ENCODE data around the gene GJD3. TPM values are rescaled to one million over a fixed set of nuclear protein-coding genes. Genes with fewer than 3 reads are reported as not detected.

GJD3 gene
- total and polyA plus RNA-seq, 12 donors, result 0.65 to 6.2 (median 1.6) TPM

- 71 to 78% methylated on average over 9 of the region's 9 CpGs for WGBS, 2 donors
- intact Hi-C loops (cut with DNase I), result loop anchor here in 7 of 10 donors (1.0 to 10.0 kb wide), 5 partner anchors 50 to 182 kb away; no protein-coding TSS in a partner anchor
- Histone ChIP-seq H3K27ac (no peak overlapping the region), H3K4me3 (no peak overlapping the region), H3K36me3 (peaks cover 0 to 88% (median 41%) of the 10 kb centered on the region in 9 donors), H3K27me3 (no peaks in the 10 kb centered on the region), H3K9me3 (no peaks in the 10 kb centered on the region), H3K4me1 (peaks cover 32 to 84% (median 62%) of the 10 kb centered on the region in 9 donors)
- no peak for TF ChIP-seq CTCF (IDR thresholded peaks at IDR 0.05)
- no peak for ATAC-seq
- no peak for DNase-seq
Measured at GRCh38 chr17:40352779-40353394, 11.7 kb downstream of the GJD3 start.

- peaks cover 0 to 89% (median 41%) of the 10 kb centered on the region in 9 donors for H3K36me3 ChIP-seq
- H3K27me3 ChIP-seq, result no peaks in the 10 kb centered on the region
- H3K27ac ChIP-seq, result peak overlapping the region in 2 of 10 donors; percentile 4 to 31
- no peak for DNase-seq
- no peak for TF ChIP-seq CTCF (IDR thresholded peaks at IDR 0.05)
- 82 to 91% methylated on average over 7 of the region's 7 CpGs for WGBS, 2 donors
- no peaks in the 10 kb centered on the region for H3K9me3 ChIP-seq
- peaks cover 36 to 84% (median 68%) of the 10 kb centered on the region in 9 donors for H3K4me1 ChIP-seq
- intact Hi-C loops (cut with DNase I), result loop anchor here in 6 of 10 donors (5.0 to 10.0 kb wide), 4 partner anchors 145 to 182 kb away; no protein-coding TSS in a partner anchor
- no peak for ATAC-seq
- no peak overlapping the region for H3K4me3 ChIP-seq
Measured at GRCh38 chr17:40352237-40352778, 12.2 kb downstream of the GJD3 start.

GRCh38 chr17:40351359-40352236 is 12.9 kb downstream of the GJD3 start:
- no peak for DNase-seq
- peaks cover 44 to 91% (median 74%) of the 10 kb centered on the region in 9 donors for H3K4me1 ChIP-seq

More at GRCh38 chr17:40351359-40352236, 12.9 kb downstream of the GJD3 start:
- intact Hi-C loops (cut with DNase I), result loop anchor here in 6 of 10 donors (2.0 to 10.0 kb wide), 5 partner anchors 41 to 183 kb away; no protein-coding TSS in a partner anchor
- Histone ChIP-seq H3K4me3 (no peak overlapping the region), H3K27me3 (no peaks in the 10 kb centered on the region), H3K27ac (peak overlapping the region in 2 of 10 donors; percentile 4 to 31), H3K9me3 (no peaks in the 10 kb centered on the region), H3K36me3 (peaks cover 0 to 85% (median 41%) of the 10 kb centered on the region in 9 donors)
- 85 to 90% methylated on average over 27 of the region's 27 CpGs for WGBS, 2 donors
- no peak for ATAC-seq
- TF ChIP-seq CTCF (IDR thresholded peaks at IDR 0.05), result no peak
